NK-92 (cell line): Measurements from ENCODE around the gene CHRM5.

ENCODE experiments used
- DNase-seq: peaks from one replicate; lab custom pipeline; 2025; ENCODE audit not compliant: unreplicated experiment; lab: John Stamatoyannopoulos, UW

The CHRM5 gene

GRCh38 chr15:33968224-33968623, at the start of gene CHRM5:
CHRM5 (plus strand) TSS chr15:33968497; CDS start chr15:34062718, 94,221 bp downstream.
- DNase-seq, result no peak

- DNase-seq, result no peak
These were observed 44.9 kb upstream of the CHRM5 start for GRCh38 chr15:33923446-33923845.

GRCh38 chr15:33926260-33926659, 42.0 kb upstream of the CHRM5 start:
- no peak for DNase-seq

GRCh38 chr15:33932734-33933133, 35.6 kb upstream of the CHRM5 start:
- no peak for DNase-seq

- DNase-seq, result no peak
These were observed 33.9 kb upstream of the CHRM5 start for GRCh38 chr15:33934396-33934795.

- DNase-seq, result no peak
These were observed 33.4 kb upstream of the CHRM5 start for GRCh38 chr15:33934921-33935320.

GRCh38 chr15:33941279-33942063, 26.8 kb upstream of the CHRM5 start:
- no peak for DNase-seq

GRCh38 chr15:33946152-33946551, 22.1 kb upstream of the CHRM5 start:
- no peak for DNase-seq

- DNase-seq, result no peak
These were observed 12.4 kb upstream of the CHRM5 start for GRCh38 chr15:33955945-33956344.

GRCh38 chr15:33956397-33956796, 11.9 kb upstream of the CHRM5 start:
- no peak for DNase-seq

GRCh38 chr15:33959844-33960548, 8.3 kb upstream of the CHRM5 start:
- no peak for DNase-seq

- no peak for DNase-seq
These were observed 7.8 kb upstream of the CHRM5 start for GRCh38 chr15:33960549-33960935.

GRCh38 chr15:33963831-33964664, 4.2 kb upstream of the CHRM5 start:
- no peak for DNase-seq

GRCh38 chr15:33964665-33965040, 3.6 kb upstream of the CHRM5 start:
- no peak for DNase-seq

GRCh38 chr15:33968821-33969220, 524 bp downstream of the CHRM5 start:
- no peak for DNase-seq

GRCh38 chr15:33971811-33972210, 3.5 kb downstream of the CHRM5 start:
- no peak for DNase-seq

- DNase-seq, result no peak
These were observed 6.8 kb downstream of the CHRM5 start for GRCh38 chr15:33975022-33975565.

GRCh38 chr15:33980159-33980558, 11.9 kb downstream of the CHRM5 start:
- DNase-seq, result no peak

- no peak for DNase-seq
These were observed 14.2 kb downstream of the CHRM5 start for GRCh38 chr15:33982516-33982915.

- no peak for DNase-seq
These were observed 17.0 kb downstream of the CHRM5 start for GRCh38 chr15:33985287-33985686.

GRCh38 chr15:33985751-33986150, 17.5 kb downstream of the CHRM5 start:
- no peak for DNase-seq
